IMR-90 (cell line): Measurements from ENCODE around the gene CTBP1.

Source experiments
- BHLHE40 ChIP-seq: fragments of 150-350 bp; IDR thresholded peaks from 2 replicates; pipeline ENCODE4 v1.6.1; 2016; ENCODE audit warnings: mild to moderate bottlenecking, low read depth, low read length
- CEBPB ChIP-seq: IDR thresholded peaks from 2 replicates; pipeline ENCODE4 v1.6.1; 2012; ENCODE audit warnings: low read depth, low read length, improper control_type of control experiment
- CHD1 ChIP-seq: IDR thresholded peaks from 2 replicates; pipeline ENCODE4 v1.6.1; 2012; ENCODE audit warnings: low read depth, low read length, improper control_type of control experiment
- ELK1 ChIP-seq: fragments of 150-350 bp; IDR thresholded peaks from 2 replicates; pipeline ENCODE4 v1.6.1; 2016; ENCODE audit warnings: low read depth, mild to moderate bottlenecking, low read length, moderate library complexity, borderline replicate concordance
- FOS ChIP-seq: fragments of 150-350 bp; IDR thresholded peaks from 2 replicates; pipeline ENCODE4 v1.6.1; 2016; ENCODE audit warnings: low read depth, low read length
- POLR2A ChIP-seq: IDR thresholded peaks from 2 replicates; pipeline ENCODE4 v1.6.1; 2012; ENCODE audit warnings: mild to moderate bottlenecking, low read depth, low read length
- RCOR1 ChIP-seq: IDR thresholded peaks from 2 replicates; pipeline ENCODE4 v1.6.1; 2012; ENCODE audit warnings: mild to moderate bottlenecking, low read length, improper control_type of control experiment; ENCODE audit not compliant: insufficient replicate concordance
- TF ChIP-seq, protein P1 (sequence below): conservative IDR thresholded peaks from 2 replicates; pipeline ENCODE4 v1.5.1; 2012; ENCODE audit warnings: mild to moderate bottlenecking, low read depth, low read length, improper control_type of control experiment

DNA sequence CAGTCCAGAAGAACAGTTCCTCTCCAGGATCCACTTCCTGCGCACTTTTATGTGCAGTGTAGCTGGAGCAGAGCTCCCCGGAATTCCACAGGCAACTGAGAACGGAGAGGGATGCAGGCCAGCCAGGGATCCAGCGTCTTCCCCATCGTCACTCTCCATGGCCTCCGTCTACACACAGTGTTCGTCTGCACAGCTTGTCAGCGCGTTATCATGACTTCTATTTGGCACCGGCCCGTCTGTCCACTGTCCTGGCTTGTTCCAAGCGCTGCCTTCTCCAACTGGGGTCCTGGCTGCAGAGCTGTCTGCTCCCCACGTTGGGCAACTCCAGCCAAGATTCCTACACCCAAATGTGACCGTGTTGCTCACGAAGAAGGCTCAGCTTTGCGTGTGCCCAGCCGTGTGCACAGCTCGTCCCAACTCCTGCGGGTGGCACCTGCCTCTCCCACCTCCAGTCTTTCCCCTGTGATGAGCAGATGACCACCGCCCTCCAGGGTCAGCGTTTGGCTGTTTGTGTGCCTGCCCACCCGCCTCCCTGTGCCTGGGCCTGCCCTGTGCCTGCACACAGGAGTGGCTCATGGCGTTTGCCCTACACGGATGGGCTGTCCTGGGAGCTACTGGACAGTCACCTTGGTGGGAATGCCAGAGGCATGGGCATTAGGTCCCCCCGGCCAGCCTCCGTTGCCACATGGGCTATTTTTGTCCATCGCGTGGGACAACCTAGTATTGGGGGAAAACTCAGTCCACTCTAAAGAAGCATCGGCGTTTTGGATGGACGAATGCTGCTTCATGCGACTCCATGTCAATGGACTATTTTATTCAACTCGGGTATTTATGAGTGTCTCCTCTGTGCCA, 2.2 kb upstream of the CTBP1 start:
- TF ChIP-seq, protein P1, sequence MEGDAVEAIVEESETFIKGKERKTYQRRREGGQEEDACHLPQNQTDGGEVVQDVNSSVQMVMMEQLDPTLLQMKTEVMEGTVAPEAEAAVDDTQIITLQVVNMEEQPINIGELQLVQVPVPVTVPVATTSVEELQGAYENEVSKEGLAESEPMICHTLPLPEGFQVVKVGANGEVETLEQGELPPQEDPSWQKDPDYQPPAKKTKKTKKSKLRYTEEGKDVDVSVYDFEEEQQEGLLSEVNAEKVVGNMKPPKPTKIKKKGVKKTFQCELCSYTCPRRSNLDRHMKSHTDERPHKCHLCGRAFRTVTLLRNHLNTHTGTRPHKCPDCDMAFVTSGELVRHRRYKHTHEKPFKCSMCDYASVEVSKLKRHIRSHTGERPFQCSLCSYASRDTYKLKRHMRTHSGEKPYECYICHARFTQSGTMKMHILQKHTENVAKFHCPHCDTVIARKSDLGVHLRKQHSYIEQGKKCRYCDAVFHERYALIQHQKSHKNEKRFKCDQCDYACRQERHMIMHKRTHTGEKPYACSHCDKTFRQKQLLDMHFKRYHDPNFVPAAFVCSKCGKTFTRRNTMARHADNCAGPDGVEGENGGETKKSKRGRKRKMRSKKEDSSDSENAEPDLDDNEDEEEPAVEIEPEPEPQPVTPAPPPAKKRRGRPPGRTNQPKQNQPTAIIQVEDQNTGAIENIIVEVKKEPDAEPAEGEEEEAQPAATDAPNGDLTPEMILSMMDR = no peak
- no peak for TF ChIP-seq POLR2A
- no peak for TF ChIP-seq RCOR1
- no peak for TF ChIP-seq FOS
- TF ChIP-seq CHD1 = no peak
- TF ChIP-seq ELK1 = no peak
- TF ChIP-seq BHLHE40 = no peak
- no peak for TF ChIP-seq CEBPB
